Activated T-helper 1 cell treated with anti-CD3 and anti-CD28 coated beads, Interleukin-12 subunit alpha, Interleukin-12 subunit beta, Interleukin-2, Interleukin-4 antibody, amounts not matched to agents 30 ng/mL and 10 ng/mL and 1 ng/mL, durations not matched to agents 14 hours and 24 hours and 36 hours (primary cell): Measurements from ENCODE around the gene BRD9. TPM values are rescaled to one million over a fixed set of nuclear protein-coding genes. Genes with fewer than 3 reads are reported as not detected.
"Not testable (repeated sequence)": the region's sequence is repeated elsewhere in the genome, so short reads cannot be mapped to it uniquely, and the experiment has no call there.

Source experiments
- DNase-seq: peaks from one replicate; pipeline ENCODE4 v3.0.0; 2021; ENCODE audit warnings: low spot score
- H3K27ac Mint-ChIP-seq: one replicate; pipeline ENCODE4 v1.8.0; 2021; ENCODE audit warnings: mild to moderate bottlenecking, mixed read lengths
- H3K27me3 Mint-ChIP-seq: one replicate; pipeline ENCODE4 v1.8.0; 2022; ENCODE audit warnings: mild to moderate bottlenecking, moderate library complexity, mixed read lengths; ENCODE audit not compliant: insufficient read depth
- H3K36me3 Mint-ChIP-seq: one replicate; pipeline ENCODE4 v1.8.0; 2021; ENCODE audit warnings: low read depth, mixed read lengths
- H3K4me1 Mint-ChIP-seq: one replicate; pipeline ENCODE4 v1.8.0; 2021; ENCODE audit warnings: low read depth, mixed read lengths
- H3K4me3 Mint-ChIP-seq: one replicate; pipeline ENCODE4 v1.8.0; 2021; ENCODE audit warnings: mild to moderate bottlenecking, moderate library complexity, mixed read lengths
- H3K9me3 Mint-ChIP-seq: one replicate; pipeline ENCODE4 v1.8.0; 2021; ENCODE audit warnings: mixed read lengths
- intact Hi-C: fragments of 100-400 bp; cut with micrococcal nuclease; formaldehyde crosslinking; loops from one replicate; pipeline ENCODE4 v1.15.1; 2024
- total RNA-seq: library from RNA; stranded (reverse); gene quantifications from 2 replicates; pipeline ENCODE4 v1.2.3, GENCODE V29; 2022

The BRD9 gene
- total RNA-seq, 1 donor from 2014 or later, result 77.8 TPM

DNA sequence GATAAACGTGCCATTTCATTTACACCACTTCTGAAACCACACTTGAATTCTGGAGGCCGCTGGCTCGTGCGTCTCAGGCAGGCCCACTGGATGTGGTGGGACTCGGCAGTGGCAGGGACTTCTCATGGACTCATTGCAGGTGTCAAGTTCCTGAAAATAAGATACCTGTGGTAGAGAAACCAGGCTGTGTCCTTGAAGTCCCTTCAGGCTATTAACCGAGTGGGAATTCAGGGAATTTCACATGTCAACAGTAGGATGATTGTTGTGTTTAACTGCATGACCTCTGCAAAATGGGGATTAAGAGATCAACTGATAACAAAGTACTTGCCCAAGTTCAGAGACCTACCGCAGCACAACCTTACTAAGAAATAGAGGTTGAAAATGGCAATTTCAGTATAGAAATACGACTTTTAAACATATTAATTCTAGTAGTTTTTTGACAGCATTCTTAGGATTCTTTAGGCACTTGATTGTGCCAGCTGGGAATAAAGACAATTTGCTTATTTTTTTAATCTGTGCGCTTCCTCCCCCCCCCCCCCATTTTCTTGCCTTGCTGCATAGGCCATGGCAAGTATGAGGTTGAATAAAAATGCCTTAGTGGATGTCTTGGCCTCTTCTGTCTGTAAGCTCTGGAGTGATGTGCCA is 26.9 kb upstream of the BRD9 start:
- H3K27me3 Mint-ChIP-seq, result no peaks in the 10 kb centered on the region
- peaks cover 8% of the 10 kb centered on the region for H3K36me3 Mint-ChIP-seq
- intact Hi-C loops, result no loop called here

DNA sequence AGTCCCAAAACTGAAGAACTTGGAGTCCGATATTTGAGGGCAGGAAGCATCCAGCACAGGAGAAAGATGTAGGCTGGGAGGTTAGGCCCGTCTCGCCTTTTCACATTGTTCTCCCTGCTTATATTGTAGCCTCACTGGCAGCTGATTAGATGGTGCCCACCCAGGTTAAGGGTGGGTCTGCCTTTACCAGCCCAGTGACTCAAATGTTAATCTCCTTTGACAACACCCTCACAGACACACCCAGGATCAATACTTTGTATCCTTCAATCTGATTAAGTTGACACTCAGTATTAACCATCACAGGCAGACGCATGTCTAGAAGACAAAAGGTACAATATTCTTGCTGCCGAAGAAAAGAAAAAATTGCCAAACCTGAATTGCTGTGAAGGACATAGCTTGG is 26.1 kb upstream of the BRD9 start:
- intact Hi-C loops, H3K4me3 Mint-ChIP-seq, H3K4me1 Mint-ChIP-seq, H3K27ac Mint-ChIP-seq, H3K9me3 Mint-ChIP-seq, DNase-seq, H3K27me3 Mint-ChIP-seq: not testable (repeated sequence)
- H3K36me3 Mint-ChIP-seq, result peaks cover 13% of the 10 kb centered on the region

More for the DNA sequence above, 26.9 kb upstream of the BRD9 start:
- no peaks in the 10 kb centered on the region for H3K9me3 Mint-ChIP-seq
- H3K4me1 Mint-ChIP-seq, result peaks cover 6% of the 10 kb centered on the region
- DNase-seq, result no peak
- no peak overlapping the region for H3K4me3 Mint-ChIP-seq
- H3K27ac Mint-ChIP-seq, result no peak overlapping the region

DNA sequence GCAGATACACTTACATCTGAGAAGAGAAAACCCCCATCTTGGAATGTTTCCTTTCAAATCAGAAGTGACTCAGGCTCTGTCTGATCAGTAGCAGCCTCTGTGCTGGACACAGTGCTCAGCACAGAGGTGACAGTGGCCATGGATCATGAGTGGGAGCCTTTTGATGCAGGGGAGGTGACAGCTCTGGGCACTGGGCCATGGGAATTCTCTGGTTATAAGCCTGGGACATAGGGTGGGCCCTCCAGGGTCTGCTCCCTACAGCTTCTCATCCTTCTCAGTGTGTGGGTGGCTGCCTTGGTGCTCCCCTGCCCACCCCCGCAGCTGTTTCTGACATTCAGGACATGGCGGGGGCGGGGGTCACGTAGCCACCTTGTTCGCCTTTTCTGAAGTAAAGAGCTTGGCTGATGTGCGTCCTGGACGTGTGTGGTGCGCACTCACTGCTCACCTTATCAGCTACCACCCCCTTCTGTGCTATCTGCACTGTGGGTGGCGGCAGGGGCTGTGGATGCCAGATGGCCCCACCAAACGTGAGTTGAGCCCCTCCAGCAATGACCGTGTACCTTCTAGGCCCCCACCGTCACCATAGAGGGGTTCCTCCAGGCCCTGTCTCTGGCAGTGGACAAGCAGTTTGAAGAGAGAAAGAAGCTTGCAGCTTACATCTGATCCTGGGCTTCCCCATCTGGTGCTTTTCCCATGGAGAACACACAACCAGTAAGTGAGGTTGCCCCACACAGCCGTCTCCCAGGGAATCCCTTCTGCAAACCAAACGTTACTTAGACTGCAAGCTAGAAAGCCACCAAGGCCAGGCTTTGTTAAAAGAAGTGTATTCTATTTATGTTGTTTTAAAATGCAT is 24.1 kb upstream of the BRD9 start:
- no peaks in the 10 kb centered on the region for H3K27me3 Mint-ChIP-seq
- DNase-seq, result no peak
- no peak overlapping the region for H3K4me3 Mint-ChIP-seq
- intact Hi-C loops, result no loop called here
- H3K4me1 Mint-ChIP-seq, result peaks cover 7% of the 10 kb centered on the region
- H3K36me3 Mint-ChIP-seq, result peaks cover 17% of the 10 kb centered on the region
- no peak overlapping the region for H3K27ac Mint-ChIP-seq
- H3K9me3 Mint-ChIP-seq, result no peaks in the 10 kb centered on the region

DNA sequence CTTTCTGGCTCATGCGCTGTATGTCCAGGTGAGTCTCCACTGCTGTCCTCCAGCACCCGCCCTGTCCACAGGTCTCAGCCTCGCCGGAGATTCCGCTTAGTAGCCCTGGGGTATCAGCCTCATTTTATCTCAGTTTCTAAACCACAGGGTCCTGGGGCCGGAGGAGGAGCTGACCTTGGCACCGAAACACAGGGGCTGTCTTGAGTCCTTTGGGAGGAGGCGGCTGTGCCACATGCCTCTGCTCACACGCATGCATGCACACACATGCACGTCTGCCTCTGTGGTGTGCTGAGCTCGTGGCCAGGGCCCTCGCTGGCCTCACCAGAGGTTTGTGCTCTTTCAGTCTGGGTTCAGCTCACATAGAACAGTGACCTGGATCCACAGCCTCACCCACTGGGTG is 23.3 kb upstream of the BRD9 start:
- Mint-ChIP-seq H3K4me1 (peaks cover 7% of the 10 kb centered on the region), H3K27me3 (no peaks in the 10 kb centered on the region), H3K9me3 (no peaks in the 10 kb centered on the region), H3K4me3 (no peak overlapping the region), H3K27ac (no peak overlapping the region), H3K36me3 (peaks cover 17% of the 10 kb centered on the region)
- intact Hi-C loops, result no loop called here
- no peak for DNase-seq

DNA sequence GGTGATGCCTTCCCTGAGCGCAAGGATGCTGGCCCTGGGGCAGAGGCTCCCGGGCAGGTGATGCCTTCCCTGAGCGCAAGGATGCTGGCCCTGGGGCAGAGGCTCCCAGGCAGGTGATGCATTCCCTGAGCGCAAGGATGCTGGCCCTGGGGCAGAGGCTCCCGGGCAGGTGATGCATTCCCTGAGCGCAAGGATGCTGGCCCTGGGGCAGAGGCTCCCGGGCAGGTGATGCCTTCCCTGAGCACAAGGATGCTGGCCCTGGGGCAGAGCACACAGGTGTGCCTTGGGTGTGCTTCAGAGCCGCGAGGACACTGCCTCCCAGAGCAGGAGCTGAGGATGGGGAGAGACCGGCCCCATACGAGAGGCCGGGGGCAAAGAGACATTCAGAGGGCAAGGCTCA is 22.7 kb upstream of the BRD9 start:
- not testable (repeated sequence) for H3K9me3 Mint-ChIP-seq

DNA sequence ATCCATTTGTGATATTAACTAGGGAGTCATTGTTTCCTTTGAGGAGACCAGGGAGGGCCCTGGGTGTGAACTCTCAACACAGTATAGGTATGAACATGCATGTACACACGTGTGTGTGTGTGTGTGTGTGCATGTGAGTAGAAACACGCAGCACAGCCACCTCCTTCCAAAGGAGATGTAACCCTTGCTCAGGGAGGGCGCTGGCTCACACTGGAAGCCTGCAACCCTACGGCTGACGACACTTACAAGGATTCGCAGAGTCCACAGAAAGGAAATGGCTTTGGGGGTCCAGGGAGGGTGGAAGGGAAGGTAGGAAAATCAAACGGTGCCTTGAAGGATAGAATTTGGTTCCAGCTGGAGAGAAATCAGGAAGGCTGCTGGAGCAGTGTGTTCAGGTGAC is 22.0 kb upstream of the BRD9 start:
- Mint-ChIP-seq H3K36me3 (peaks cover 17% of the 10 kb centered on the region), H3K4me1 (peaks cover 7% of the 10 kb centered on the region), H3K9me3 (no peaks in the 10 kb centered on the region), H3K27ac (no peak overlapping the region), H3K27me3 (no peaks in the 10 kb centered on the region), H3K4me3 (no peak overlapping the region)
- no peak for DNase-seq
- intact Hi-C loops, result no loop called here

More for the DNA sequence above, 22.7 kb upstream of the BRD9 start:
- H3K4me1 Mint-ChIP-seq, H3K27ac Mint-ChIP-seq, DNase-seq, H3K4me3 Mint-ChIP-seq, intact Hi-C loops, H3K27me3 Mint-ChIP-seq: not testable (repeated sequence)
- peaks cover 22% of the 10 kb centered on the region for H3K36me3 Mint-ChIP-seq

DNA sequence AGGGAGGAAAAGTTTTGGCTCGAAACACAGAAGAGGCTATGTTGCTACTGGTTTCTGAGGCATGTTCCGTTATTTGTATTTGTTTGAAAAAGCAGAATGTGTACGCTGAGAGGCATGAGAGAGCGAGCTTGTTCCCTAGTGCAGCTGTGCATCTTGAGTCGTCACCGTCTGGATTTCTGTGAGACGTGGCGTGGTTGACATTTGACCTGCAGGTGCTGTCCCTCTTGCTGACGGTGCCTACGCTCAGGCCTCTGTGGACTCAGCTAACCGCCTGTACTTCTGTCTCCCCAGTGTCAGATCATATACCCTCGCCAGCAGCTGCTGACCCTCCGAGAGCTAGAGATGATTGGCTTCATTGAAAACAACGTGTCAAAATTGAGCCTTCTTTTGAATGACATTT is 21.6 kb upstream of the BRD9 start:
- Mint-ChIP-seq H3K27ac (no peak overlapping the region), H3K27me3 (no peaks in the 10 kb centered on the region), H3K4me1 (peaks cover 7% of the 10 kb centered on the region), H3K4me3 (no peak overlapping the region), H3K36me3 (peaks cover 17% of the 10 kb centered on the region), H3K9me3 (no peaks in the 10 kb centered on the region)
- no peak for DNase-seq
- intact Hi-C loops, result no loop called here

DNA sequence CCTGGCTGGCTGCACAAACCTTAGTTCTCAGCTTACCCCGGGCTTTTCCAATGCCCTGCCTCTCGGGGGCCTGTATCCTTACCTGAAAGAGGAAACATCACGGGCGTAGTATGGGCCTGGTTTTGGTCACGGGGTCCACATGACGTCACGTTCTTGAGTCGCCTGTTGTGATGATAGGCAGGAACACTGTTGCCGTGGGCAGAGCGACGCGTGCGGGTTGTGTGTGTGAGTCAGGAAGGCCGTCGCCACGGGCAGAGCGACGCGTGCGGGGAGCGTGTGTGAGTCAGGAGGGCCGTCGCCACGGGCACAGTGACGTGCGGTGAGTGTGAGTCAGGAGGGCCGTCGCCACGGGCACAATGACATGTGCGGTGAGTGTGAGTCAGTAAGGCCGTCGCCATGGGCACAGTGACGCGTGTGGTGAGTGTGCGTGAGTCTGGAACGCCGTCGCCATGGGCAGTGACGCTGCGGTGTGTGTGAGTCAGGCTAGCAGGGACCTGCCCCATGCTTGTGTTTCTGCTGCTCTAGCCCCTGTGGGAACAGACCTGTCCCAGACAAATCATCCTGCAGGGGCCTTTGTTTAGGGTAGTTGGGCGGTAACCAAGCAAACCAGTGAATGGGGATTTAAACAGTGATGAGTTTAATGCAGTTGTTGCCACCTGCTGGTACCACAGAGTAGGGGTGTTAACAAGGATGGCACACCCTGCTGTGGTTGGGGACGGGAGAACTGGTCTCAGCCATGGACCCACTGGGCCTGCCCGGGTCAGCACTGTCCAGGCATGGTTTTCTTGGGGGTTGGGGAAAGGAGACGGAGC is 19.9 kb upstream of the BRD9 start:
- H3K9me3 Mint-ChIP-seq, result no peaks in the 10 kb centered on the region
- peak overlapping the region; percentile 60 for H3K27ac Mint-ChIP-seq
- DNase-seq, result no peak
- intact Hi-C loops, result loop anchor here (1.0 kb wide), 1 partner anchor 93 kb away; no protein-coding TSS in a partner anchor
- H3K27me3 Mint-ChIP-seq, result no peaks in the 10 kb centered on the region
- peaks cover 17% of the 10 kb centered on the region for H3K36me3 Mint-ChIP-seq
- no peak overlapping the region for H3K4me3 Mint-ChIP-seq
- peaks cover 7% of the 10 kb centered on the region for H3K4me1 Mint-ChIP-seq

DNA sequence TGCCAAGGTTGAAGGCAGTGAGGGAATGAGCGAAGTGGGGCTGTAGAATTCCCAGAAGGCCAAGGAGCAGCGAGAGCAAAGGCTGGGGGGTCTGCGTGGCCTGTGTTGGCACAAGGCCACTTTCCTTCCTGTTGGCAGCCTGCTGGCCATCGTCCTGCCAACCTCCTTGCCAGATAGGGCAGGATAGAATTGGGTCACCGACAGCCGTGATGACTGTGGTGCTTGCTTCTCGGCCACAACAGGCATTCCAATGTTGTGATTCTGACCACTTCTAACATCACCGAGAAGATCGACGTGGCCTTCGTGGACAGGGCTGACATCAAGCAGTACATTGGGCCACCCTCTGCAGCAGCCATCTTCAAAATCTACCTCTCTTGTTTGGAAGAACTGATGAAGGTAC is 19.0 kb upstream of the BRD9 start:
- Mint-ChIP-seq H3K27me3 (no peaks in the 10 kb centered on the region), H3K4me3 (no peak overlapping the region), H3K9me3 (no peaks in the 10 kb centered on the region), H3K4me1 (peaks cover 7% of the 10 kb centered on the region), H3K36me3 (peaks cover 17% of the 10 kb centered on the region), H3K27ac (no peak overlapping the region)
- intact Hi-C loops, result no loop called here
- no peak for DNase-seq

DNA sequence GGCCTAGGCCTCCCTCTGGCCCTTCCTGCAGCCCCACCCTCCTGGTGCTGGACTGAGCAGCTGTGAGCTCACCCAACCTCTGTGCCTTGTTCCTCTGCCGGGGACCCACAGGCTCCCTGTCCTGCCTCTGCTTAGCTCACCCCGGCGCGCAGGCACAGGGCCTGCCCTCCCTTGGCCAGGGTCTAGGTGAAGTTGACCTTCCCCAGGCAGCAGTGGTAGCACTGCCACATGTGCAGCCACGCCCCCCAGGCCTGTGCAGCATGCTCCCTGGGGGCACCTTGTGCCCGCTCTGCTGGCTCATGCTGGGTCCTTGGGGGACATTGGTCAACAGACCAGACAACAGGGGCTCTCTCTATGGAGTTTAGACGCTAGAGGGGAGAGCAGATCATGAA is 18.2 kb upstream of the BRD9 start:
- H3K27me3 Mint-ChIP-seq, result no peaks in the 10 kb centered on the region
- intact Hi-C loops, result no loop called here
- peaks cover 19% of the 10 kb centered on the region for H3K36me3 Mint-ChIP-seq
- H3K27ac Mint-ChIP-seq, result no peak overlapping the region
- no peak for DNase-seq
- H3K4me3 Mint-ChIP-seq, result no peak overlapping the region
- H3K9me3 Mint-ChIP-seq, result no peaks in the 10 kb centered on the region
- peaks cover 7% of the 10 kb centered on the region for H3K4me1 Mint-ChIP-seq

DNA sequence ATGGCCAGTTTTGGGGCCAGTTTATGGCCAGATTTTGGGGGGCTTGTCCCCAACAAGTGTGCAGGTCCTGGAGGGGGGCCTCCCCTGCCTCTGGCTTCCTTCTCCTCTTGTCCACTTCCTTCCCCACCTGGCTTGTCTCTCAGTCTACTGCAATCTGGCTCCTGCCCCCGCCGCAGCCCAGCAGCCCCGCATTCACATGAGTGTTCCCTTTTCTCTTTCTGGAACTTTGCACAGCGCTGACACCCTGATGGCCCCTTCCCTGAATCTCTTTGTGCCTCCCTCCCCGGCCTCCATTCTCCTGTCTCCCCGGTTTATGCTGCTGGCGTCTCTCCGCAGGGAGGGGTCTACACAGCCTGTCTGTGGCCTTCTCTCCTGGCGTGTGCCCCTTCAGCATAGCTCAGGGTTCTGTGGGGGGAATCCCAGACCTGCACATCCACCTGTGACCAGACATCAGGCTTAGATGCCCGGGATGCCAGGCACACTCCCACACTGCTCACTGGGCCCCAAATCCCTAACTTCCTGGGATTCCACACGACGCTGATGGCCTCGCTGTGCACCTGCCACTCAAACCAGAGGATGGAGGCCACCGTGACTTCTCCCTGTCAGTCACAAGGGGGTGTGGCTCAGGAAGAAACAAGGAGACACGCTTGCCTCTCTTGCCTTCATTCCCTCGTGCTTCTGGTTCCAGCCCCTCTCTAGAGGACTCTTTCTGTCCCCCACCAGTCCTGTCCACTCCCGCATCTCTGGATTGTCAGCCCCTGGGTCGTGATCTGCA is 17.6 kb upstream of the BRD9 start:
- intact Hi-C loops, result no loop called here
- Mint-ChIP-seq H3K27me3 (no peaks in the 10 kb centered on the region), H3K27ac (no peak overlapping the region), H3K4me3 (no peak overlapping the region), H3K36me3 (peaks cover 22% of the 10 kb centered on the region), H3K4me1 (peaks cover 7% of the 10 kb centered on the region), H3K9me3 (no peaks in the 10 kb centered on the region)
- DNase-seq, result no peak

DNA sequence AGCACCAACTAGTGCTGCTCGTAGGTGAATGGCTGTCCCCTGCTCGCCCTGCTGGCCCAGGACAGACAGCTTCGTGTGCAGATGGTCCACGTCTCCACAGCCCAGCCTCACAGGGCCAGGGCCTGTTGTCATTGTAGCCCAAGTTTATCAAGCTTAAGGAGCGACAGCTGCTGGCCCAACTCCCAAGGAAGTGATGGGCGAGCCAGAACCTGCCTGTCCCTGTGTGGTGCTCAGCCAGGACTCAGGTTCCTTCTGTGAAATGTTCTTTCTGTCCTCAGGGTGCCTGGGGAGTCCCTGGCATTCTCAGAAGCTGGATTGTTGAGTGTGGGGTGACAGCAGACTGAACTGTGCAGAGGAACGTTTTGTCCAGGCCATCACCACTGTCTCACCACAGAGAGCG is 16.5 kb upstream of the BRD9 start:
- Mint-ChIP-seq H3K9me3 (no peaks in the 10 kb centered on the region), H3K4me3 (no peak overlapping the region), H3K27ac (no peak overlapping the region), H3K36me3 (peaks cover 23% of the 10 kb centered on the region), H3K4me1 (peaks cover 7% of the 10 kb centered on the region), H3K27me3 (no peaks in the 10 kb centered on the region)
- intact Hi-C loops, result no loop called here
- no peak for DNase-seq
